HG03457 (cell line): ENCODE measurements around the gene NLRC5.
A peak's percentile ranks its signal among the peaks of the same experiment; 100 is the strongest.
"Not testable (repeated sequence)": the region's sequence is repeated elsewhere in the genome, so short reads cannot be mapped to it uniquely, and the experiment has no call there.

Experiments used
- ATAC-seq: cut with Tn5 transposase; IDR thresholded peaks from one replicate; pipeline ENCODE4 v1.9.1; 2021; ENCODE audit warnings: moderate number of reproducible peaks; ENCODE audit not compliant: unreplicated experiment

Gene NLRC5

DNA sequence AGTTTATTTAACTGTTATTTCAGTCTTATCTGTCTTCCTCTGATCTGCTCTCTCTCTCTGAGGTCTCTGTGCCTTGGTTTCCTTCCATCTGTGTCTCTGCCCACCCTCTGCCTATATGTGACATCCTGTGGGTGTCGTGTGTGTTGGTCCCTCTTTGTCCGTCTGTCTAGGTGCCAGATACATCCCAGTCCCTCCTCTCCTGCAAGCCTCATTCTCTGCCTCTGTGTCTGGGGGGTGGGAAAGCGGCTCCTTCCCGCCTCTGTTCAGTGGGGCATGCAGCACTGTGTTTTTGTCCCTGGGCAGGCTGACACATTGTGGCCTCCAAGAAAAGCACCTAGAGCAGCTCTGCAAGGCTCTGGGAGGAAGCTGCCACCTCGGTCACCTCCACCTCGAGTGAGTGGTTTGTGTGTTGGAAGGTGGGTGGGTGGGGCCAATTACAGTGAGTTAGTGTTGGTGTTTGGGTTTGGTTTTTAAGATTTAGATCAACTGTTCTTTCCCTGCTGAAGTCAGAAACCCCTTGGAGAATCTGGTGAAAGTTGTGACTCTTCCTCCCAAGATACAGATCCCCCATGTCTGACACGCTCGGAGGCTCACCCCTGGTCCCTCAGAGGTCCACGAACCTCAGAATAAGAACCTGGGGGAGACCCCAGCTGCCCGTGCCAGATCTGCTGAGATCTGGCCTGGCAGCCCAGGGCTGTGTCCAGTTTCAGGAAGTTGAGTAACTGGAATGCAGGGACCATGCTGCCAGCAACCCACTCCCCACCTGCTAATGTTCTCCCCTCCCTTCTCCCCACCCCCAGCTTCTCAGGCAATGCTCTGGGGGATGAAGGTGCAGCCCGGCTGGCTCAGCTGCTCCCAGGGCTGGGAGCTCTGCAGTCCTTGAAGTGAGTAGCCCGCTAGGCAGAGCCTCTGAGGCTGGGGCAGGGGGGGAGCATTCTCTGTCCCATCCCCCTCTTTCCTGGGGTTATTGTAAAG lies 52.1 kb downstream of the NLRC5 start:
- ATAC-seq, result no peak

DNA sequence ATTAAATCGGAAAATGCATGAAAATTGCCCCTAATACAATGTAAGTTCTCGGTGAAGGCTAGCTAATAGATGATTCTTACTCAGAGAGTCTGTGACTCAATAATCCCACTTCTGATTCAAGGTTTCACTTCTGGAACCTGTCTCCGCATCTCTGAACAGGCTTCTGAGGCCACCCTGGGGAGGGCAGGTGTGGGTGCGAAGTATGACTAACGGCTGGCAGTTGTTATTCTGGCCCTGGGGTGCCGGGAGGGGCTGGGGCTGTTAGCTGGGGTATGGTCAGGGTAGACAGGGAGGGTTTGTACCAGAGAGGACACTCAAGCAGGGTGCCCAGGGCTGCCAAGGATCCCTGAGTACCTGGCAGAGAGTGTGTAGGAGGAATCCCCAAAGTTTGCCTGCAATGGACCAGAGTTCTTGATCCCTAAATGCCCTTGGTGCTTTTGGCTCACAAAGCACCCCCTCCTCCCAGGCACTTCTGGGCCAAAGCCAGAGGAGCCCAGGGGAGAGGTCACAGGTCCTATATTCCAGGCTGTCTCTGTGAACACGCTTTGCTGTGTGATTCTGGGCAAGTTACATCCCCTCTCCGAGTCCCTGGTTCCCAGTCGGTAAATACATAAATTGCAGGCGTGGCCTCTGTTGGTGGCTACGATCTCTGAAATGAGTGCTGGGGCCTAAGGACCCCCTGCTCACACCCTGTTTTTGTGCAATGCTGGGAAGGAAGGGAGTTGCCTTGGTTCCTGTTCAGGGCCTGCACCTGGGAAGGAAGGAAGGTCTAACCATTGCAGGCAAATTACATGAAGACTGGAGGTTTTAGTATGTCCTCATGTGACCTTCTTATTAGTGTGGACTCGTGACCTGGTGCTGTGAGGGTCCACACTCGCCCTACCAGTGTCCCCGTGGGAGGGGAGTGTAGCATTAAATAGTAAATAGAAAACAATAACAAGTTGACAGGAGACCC lies 53.1 kb downstream of the NLRC5 start:
- ATAC-seq, result peak; percentile 46

DNA sequence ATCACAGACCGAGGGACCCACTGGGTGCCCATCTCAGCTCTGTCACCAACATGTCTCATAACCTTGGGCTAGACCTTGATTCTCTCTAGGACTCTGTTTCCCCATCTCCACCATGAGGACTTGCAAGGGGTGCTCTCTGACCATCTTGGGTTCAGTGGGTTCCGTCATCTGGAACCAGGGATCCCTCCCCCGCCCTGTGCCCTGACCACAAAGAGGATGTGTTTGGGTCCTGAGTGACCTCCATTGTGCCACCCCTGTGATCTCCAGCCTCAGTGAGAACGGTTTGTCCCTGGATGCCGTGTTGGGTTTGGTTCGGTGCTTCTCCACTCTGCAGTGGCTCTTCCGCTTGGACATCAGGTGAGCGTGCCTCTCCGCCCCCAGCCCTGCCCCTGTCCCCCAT lies 53.9 kb downstream of the NLRC5 start:
- no peak for ATAC-seq

DNA sequence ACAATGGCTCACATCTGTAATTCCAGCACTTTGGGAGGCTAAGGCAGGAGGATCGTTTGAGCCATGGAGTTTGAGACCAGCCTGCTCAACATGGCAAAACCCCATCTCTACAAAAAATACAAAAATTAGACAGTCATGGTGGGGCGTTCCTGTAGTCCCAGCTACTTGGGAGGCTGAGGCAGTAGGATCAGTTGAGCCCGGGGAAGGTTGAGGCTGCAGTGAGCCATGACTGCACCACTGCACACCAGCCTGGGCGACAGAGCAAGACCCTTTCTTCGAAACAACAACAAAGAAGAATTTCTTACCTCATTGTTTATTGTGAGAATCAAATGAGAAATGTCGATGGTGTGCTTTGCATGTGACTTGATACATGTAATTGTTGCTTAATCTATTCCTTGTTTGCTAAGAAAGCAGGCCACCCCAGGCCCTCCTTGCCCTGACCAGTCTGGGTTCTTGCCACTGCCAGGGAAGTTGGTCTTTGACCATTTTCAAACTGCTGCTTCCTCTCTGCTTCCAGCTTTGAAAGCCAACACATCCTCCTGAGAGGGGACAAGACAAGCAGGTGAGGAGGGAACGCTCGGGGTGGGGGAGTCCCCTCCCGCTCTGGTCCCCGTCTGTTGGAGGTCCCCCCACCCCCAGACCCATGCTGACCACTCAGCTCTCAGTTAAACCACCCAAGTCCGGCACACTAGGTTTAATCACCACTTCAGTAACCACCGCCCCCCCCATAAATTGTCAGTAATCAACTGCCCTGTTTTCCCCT lies 55.8 kb downstream of the NLRC5 start:
- no peak for ATAC-seq

DNA sequence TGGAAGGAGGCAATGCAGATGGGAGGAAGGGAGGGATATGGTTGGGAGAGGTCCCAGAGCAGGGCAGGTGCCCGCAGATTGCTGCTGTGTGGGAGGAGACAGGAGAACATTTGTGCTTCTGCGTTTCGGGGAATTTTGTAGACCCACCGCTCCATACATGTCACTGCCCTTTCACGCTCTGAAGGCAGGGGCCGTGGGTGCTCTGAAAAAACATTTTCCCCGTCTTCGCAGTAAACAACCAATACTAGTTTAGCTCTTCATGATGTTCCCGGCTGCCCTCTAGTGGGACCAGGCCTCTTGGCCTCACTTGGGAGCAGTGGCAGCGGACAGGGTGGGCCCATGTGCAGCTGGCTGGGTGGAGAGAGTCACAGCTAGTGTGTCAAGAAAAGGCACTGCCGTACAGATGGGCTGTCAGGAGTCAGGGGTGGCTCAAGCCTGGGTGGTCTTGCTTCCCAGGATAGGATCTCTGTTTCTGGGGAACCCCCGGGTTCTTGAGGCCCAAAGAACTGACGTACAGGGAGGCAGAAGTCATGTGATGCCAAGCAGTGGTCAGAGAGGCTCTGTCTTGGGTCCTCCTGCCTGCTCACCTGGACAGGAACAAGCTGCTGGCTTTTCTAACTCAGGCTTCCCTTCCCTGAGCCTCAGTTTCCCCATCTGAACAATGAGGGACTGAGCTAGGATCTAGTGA lies 56.5 kb downstream of the NLRC5 start:
- no peak for ATAC-seq

DNA sequence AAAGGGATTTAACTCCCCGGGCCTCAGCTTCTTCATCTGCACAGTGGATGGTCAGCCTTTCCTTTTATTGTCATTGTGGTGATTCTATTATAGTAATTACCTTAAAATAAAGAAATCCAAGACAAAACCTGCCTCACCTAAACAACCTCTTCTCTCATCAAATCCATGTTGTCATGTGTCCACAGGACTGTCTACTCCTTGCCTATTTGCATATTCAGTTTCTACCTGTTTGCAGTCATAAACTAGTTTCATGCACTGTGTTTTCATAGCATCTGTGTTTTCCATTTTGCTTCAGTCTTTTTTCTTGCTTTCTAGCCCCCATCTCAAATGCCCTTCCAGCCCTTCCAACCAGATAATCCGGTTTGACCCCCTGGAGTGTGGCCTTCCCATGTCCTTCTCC lies 58.7 kb downstream of the NLRC5 start:
- ATAC-seq, result no peak

DNA sequence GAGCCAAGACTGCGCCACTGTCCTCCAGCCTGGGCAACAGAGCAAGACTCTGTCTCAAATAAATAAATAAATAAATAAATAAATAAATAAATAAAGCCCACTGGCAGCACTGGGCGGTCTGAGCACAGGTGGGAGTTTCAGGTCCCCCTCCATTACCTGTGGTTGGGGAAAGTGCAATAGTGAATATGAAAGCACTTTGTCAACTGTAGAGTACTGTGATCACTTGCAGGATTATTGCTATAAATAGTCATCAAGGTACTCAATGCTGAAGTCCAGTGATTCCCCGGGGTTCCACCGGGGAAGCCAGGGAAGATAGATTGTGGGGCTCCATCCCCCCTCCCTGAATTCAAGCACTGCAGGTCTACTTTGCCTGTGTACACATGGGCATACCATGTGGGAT lies 60.3 kb downstream of the NLRC5 start:
- ATAC-seq, result no peak

DNA sequence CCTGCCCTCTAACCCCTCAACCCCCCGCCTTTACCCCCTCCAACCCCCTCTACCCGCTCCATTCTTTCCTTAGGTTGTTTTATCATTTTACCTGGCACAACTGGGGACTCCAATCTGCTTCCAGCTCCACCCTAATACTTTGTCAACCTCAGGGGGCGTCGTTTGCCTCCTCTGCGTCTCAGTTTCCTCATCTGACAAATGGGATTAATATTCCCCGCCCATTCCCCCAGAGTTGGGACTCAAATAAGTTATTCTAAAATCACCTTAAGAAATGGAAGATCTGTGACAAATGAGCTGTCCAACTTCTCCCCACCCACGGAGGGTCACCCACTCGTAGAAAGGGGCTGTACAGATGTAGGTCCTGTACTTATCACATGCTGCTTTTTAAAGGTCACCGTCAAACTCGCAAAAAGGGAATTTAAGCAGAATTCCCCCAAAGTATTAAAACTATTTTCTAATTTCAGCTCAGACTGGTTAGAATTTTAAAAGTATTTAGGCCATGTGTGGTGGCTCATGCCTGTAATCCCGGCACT lies 62.4 kb downstream of the NLRC5 start:
- ATAC-seq, result no peak

DNA sequence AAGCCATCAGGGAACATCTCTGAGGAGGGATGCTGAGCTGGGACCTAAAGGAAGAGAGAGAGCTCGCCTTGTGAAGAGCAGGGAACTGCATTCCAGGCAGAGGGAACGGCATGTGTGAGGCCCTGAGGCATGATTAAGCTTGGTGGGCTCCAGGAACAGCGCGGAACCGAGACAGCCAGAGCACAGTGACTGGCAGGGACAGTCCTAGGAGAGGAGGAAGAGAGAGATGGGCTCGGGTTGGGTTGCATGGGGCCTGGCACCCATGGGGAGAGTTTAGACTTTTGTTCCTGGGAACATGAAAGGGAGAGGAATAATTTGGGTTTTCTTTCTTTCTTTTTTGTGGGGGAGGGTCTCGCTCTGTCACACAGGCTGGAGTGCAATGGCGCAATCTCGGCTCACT lies 63.8 kb downstream of the NLRC5 start:
- no peak for ATAC-seq

DNA sequence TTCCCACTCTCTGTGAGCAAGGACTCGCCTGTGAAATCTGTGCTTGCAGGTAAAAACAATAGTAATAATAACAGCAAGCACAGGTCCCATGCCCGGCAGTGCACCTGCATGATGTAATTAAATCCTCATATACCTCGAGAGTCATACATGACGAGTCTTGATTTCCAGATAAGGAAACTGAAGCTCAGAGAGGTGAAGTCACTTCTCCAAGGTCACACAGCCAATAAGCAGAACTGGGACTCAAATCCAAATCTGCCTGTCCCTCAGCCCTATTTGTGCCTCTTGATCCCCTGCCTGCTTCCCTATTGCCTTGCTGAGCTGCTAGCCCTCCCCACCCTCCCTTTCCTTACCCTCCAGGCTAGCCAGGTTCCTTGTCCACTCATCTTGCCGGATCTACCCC lies 65.0 kb downstream of the NLRC5 start:
- ATAC-seq, result no peak

DNA sequence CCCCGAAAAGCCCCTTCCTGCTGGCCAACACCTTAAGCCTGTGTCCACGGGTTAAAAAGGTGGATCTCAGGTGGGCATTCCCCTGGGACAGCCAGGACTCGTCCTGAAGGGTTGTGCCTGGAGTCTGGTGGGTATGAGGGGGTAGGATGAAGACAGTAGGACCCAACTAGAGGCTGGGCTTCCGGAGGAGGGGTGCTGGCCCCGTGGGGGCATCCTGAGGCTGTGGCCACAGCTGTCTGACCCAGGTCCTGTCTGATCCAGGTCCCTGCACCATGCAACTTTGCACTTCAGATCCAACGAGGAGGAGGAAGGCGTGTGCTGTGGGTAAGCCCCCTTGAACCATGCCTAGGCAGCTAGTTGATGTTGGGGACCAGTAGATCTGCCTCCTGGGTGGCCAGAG lies 65.4 kb downstream of the NLRC5 start:
- no peak for ATAC-seq

DNA sequence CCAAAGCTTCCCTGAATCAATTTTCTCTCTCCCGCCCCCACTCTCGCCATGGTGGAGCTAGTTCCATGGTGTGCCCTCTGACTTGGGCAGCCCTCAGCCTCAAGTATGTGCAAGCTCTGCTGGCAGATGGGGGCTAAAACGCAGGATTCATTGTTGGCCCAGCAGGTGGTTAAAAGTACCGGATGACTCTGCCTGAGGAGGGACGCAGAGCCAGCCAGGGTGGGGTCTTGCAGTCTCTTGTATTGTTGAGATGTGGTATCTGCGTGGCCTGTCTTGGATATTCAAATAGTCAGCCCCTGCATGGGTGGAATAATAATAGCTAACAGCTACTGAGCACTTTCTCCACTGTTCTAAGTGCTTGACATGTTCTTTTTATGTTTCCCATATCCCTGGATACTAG lies 66.3 kb downstream of the NLRC5 start:
- no peak for ATAC-seq

DNA sequence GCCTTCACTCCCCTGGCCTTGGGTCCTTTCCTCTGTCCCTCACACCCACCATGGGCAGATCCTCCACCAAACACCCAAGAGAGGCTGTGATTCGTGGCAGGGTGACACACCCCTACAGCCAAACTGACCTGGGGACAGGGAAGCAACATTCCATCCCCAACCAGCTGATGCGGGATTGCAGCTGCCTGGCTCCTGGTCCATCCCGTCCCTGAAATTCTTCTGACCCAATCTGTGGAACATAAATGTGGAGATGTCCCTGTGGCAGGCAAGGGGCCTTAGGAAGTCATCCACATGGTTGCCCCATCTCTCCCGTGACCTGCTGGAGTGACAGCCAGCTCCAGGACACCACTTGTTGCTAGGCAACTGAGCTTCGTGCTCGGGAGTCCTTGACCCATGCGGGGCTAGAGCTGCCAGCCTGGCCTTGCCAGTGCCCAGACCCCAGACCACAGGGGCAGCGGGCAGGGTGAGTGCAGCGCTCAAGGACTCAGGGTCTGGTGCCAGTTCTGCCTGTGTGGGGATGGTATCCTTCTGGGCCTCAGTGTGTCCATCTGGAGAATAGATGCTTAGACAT lies 69.0 kb downstream of the NLRC5 start:
- no peak for ATAC-seq

DNA sequence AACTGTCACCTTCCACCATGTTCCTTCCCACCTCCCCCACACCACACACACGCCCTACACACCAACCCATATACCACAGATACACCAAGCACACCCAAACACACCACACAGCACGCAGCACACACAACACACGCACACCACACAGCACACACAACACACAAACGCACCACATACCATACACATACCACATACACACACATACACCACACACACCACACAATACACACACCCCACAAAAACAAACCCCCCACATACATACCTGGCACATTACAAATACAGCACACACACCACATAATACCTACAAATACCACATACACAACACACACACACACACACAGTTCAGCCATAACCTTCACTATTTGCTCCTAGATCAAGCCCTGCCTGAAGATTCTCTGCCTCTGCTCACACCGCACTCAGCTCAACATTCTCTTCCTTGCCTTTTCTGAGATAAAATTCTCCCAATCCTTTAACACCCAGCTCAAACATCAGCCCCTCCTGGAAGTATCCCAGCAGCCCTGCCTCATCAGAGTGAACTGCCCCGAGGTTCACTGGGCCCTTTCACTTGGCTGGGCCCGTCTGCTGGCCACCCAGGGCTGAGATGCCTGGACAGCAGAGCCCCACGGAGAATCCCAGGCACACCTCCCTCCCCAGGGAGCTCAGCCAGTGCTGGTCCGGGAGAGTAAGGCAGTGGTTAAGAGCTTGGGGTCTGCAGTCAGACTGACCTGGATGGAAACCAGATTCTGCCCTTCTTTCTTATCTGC lies 71.1 kb downstream of the NLRC5 start:
- no peak for ATAC-seq

DNA sequence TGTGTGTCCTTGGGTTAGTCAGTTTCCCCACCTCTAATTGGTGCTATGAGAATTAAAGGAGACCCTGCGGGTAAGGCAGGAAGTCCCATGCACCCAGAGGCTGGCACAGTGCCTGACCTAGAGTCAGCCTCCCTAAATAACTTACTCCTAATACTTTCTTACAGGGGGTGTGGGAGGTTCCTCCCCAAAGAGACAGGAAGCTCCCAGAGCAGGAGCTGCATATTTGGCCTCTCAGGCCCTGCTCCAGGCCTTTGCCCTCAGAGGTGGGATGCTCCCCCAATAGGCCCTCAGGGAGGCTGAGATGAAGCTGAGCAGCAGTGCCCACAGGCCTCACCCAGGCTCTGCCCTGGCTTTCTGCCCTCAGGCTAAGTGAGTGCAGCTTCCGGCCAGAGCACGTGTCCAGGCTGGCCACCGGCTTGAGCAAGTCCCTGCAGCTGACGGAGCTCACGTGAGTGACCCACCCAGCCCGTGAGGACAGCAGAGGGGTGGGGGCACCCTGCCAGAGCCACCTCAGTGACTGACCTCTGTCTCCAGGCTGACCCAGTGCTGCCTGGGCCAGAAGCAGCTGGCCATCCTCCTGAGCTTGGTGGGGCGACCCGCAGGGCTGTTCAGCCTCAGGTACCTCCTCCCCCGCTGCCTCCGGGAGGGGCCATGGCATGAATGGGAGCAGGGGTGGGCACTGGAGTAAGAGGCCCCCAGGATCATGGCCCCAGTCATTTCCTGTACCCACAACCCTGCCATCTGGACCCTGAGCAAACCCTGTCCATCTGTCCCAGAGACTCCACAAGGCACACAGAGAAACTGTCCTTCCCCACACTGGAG lies 71.9 kb downstream of the NLRC5 start:
- no peak for ATAC-seq

DNA sequence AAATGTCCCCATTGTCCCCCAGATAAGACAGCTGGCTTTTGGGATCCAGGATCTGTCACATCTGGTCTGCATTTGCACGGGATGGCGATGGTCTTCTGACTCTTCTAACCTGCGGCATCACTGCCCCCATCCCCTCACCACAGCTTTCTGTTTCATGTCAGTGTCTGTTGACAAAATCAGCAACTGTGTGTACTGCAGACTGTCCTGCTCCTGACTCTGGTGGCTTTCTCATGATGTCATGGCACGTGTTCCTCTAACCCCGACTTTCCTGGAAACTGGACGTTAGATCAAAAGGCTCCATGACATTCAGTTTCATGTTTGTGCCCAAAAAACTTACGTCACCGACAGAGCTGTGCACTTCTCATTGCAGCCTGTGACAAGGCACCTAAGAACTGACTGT lies 73.0 kb downstream of the NLRC5 start:
- no peak for ATAC-seq

DNA sequence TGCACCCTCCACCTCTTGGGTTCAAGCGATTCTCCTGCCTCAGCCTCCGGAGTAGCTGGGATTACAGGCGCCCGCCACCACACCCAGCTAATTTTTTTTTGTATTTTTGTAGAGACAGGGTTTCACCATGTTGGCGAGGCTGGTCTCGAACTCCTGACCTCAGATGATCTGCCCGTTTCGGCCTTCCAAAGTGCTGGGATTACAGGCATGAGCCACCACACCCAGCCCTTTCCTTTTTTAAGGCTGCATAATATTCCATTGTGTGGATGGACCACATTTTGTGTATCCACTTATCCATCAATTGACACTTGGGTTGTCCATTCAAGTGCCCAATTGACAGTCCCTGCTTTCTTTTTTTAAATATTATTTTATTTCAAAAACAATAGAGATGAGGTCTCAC lies 73.8 kb downstream of the NLRC5 start:
- not testable (repeated sequence) for ATAC-seq

DNA sequence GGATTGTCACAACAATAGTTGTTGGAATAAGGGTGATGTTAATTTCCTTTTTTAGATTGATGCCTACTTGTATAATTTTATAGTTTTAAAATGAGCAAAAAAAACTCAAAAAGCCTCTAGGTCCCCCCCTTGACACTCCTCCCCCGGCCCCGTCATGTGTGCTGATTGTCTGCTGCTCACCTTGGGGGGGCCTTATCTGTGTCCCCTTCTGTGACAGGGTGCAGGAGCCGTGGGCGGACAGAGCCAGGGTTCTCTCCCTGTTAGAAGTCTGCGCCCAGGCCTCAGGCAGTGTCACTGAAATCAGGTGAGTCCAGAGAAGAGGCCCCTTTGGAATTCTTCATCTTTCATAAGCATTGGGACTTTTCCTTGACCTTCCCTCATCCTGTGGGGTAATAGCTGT lies 75.6 kb downstream of the NLRC5 start:
- no peak for ATAC-seq
